ENCODE results near the gene GALNT7. TPM values are rescaled to one million over a fixed set of nuclear protein-coding genes. Genes with fewer than 3 reads are reported as not detected.

The GALNT7 gene
- polyA plus RNA-seq, 1 donor from 2014 or later, result 15.0 TPM

- Histone ChIP-seq H3K4me3 (ENCODE audit: low read length) (no peak overlapping the region), H3F3A (ENCODE audit: insufficient read depth, low read length, poor library complexity, severe bottlenecking) (no peaks in the 10 kb centered on the region), H3K9me3 (ENCODE audit: low read length) (no peaks in the 10 kb centered on the region), H4K20me1 (ENCODE audit: insufficient read depth) (no peaks in the 10 kb centered on the region), H3K9me2 (ENCODE audit: insufficient read depth, low read length) (no peaks in the 10 kb centered on the region), H3K27me3 (ENCODE audit: insufficient read depth, low read depth, low read length) (no peaks in the 10 kb centered on the region), H3K27ac (ENCODE audit: low read length) (no peak overlapping the region), H3K36me3 (ENCODE audit: insufficient read depth, low read length) (no peaks in the 10 kb centered on the region), H3K4me2 (ENCODE audit: low read length) (no peak overlapping the region), H3K79me2 (replicated peaks; ENCODE audit: insufficient read depth, low read length) (peaks cover 31% of the 10 kb centered on the region), H2AFZ (ENCODE audit: low read depth, low read length) (no peak overlapping the region), H3K9ac (ENCODE audit: low read length) (no peak overlapping the region)
- TF ChIP-seq TAF1 (IDR thresholded peaks at IDR 0.05; ENCODE audit: low read depth) (no peak), REST (IDR thresholded peaks at IDR 0.05; ENCODE audit: borderline replicate concordance) (no peak), POLR2AphosphoS5 (IDR thresholded peaks at IDR 0.05) (no peak), EP300 (conservative IDR thresholded peaks at IDR 0.05; ENCODE audit: poor library complexity, severe bottlenecking) (no peak), MXI1 (conservative IDR thresholded peaks at IDR 0.05; ENCODE audit: poor library complexity, severe bottlenecking) (no peak), EZH2 (IDR thresholded peaks at IDR 0.05; ENCODE audit: borderline replicate concordance, insufficient read depth, low read length, poor library complexity, severe bottlenecking) (no peak), CTCF (IDR thresholded peaks at IDR 0.05; ENCODE audit: poor library complexity, severe bottlenecking) (no peak), RAD21 (conservative IDR thresholded peaks at IDR 0.05) (no peak), SMC3 (conservative IDR thresholded peaks at IDR 0.05; ENCODE audit: poor library complexity) (no peak)
Observed at GRCh38 chr4:173187732-173188131, 19.1 kb downstream of the GALNT7 start.

GRCh38 chr4:173188648-173189047 lies 20.0 kb downstream of the GALNT7 start:
- TF ChIP-seq MXI1 (conservative IDR thresholded peaks at IDR 0.05; ENCODE audit: poor library complexity, severe bottlenecking), result no peak
- Histone ChIP-seq H3K9ac (ENCODE audit: low read length) (no peak overlapping the region), H3K4me2 (ENCODE audit: low read length) (no peak overlapping the region), H3K27me3 (ENCODE audit: insufficient read depth, low read depth, low read length) (no peaks in the 10 kb centered on the region), H2AFZ (ENCODE audit: low read depth, low read length) (no peak overlapping the region), H3F3A (ENCODE audit: insufficient read depth, low read length, poor library complexity, severe bottlenecking) (no peaks in the 10 kb centered on the region), H3K27ac (ENCODE audit: low read length) (no peak overlapping the region), H3K4me3 (ENCODE audit: low read length) (no peak overlapping the region), H3K79me2 (replicated peaks; ENCODE audit: insufficient read depth, low read length) (peaks cover 26% of the 10 kb centered on the region), H3K9me3 (ENCODE audit: low read length) (no peaks in the 10 kb centered on the region), H3K9me2 (ENCODE audit: insufficient read depth, low read length) (no peaks in the 10 kb centered on the region), H3K36me3 (ENCODE audit: insufficient read depth, low read length) (no peaks in the 10 kb centered on the region), H4K20me1 (ENCODE audit: insufficient read depth) (no peaks in the 10 kb centered on the region)

Data from neural cell (in vitro differentiated cells).